Superior temporal gyrus (tissue), 1 donor: ENCODE measurements around the gene PDE3B.
A peak's percentile ranks its signal among the peaks of the same experiment; 100 is the strongest.
"Not testable (repeated sequence)": the region's sequence is repeated elsewhere in the genome, so short reads cannot be mapped to it uniquely, and the experiment has no call there.

Source experiments
- DNase-seq: peaks from one replicate; pipeline ENCODE4 v3.0.0-alpha.2; 2016; ENCODE audit errors: extremely low spot score

The PDE3B gene

DNA sequence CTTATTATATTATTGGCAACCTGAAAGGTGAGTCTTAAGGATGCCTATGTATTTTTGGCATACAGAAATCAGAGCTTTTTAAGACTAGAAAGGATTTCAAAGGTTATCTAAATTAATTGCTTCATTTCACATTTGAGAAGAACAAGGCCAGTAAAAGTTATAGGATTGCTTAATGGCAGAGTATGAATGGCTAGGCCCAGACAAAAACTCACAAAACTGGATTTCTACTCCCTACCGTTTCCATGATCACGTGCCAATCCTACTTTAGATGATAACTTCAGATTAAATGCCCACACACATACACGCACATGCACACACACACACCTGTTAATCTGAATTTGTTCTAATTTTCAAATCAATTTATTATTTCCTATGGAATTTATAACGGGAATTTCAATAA, 1.8 kb upstream of the PDE3B start:
- no peak for DNase-seq

DNA sequence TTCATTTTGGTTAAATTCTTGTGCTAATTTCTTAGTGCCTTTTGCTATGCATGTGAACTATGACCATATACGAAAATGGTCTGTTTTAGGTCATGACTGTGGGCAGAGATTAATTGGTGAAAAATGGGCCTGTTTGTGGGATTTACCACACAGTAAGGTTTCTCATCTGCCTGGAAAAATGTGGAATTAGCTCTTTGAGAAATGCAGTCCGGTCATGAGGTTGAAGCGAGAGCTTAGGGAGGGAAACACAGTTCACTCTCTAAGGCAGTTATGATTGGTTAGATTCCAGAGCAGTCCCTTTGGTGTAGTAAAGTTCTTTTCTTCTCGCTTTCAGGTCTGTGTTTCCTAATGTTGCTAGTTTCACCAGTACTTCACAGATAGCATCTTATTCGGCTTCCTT, 1.2 kb upstream of the PDE3B start:
- DNase-seq: no peak

DNA sequence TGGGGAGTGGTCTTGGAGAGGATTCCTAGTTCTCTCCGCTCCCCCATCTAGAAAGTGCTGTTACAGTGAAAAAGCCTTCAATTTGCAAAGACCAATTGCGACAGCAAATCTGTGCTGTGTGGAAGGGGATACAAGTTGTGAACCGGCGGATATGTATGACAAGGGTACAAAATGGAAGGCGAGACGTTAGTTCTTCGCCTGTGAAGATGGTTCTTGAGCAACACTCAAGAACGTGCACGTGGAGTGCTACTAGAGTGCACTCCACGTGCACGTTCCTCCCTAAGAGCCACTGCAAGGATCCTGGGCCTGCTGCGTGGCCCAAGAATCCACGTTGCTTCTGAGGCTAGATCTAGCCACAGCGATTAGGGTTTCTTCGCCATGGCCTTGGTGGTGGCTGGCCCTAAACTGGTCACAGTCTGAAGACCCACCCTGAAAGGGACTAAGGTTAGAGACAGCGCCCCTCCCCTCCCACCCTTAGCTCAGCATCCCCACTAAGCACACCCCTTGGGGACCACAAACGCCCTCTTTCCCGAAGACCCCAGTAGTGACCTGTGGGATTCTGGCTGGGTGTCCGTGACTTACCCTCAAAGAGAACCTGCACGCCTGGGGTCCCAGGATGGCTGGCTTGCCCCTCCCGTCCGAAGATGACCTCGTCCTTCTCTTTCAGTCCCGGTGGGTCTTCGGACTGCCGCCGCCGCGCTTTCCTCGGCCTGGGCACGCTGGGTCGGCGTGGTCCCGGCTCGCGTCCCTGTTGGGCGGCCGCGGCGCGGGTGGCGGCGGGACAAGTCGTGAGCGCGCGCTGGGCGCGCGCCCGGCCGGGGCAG, 519 bp upstream of the PDE3B start:
- DNase-seq: no peak

DNA sequence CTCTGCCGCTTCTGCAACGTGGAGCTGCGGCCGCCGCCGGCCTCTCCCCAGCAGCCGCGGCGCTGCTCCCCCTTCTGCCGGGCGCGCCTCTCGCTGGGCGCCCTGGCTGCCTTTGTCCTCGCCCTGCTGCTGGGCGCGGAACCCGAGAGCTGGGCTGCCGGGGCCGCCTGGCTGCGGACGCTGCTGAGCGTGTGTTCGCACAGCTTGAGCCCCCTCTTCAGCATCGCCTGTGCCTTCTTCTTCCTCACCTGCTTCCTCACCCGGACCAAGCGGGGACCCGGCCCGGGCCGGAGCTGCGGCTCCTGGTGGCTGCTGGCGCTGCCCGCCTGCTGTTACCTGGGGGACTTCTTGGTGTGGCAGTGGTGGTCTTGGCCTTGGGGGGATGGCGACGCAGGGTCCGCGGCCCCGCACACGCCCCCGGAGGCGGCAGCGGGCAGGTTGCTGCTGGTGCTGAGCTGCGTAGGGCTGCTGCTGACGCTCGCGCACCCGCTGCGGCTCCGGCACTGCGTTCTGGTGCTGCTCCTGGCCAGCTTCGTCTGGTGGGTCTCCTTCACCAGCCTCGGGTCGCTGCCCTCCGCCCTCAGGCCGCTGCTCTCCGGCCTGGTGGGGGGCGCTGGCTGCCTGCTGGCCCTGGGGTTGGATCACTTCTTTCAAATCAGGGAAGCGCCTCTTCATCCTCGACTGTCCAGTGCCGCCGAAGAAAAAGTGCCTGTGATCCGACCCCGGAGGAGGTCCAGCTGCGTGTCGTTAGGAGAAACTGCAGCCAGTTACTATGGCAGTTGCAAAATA, 816 bp downstream of the PDE3B start:
- no peak for DNase-seq

DNA sequence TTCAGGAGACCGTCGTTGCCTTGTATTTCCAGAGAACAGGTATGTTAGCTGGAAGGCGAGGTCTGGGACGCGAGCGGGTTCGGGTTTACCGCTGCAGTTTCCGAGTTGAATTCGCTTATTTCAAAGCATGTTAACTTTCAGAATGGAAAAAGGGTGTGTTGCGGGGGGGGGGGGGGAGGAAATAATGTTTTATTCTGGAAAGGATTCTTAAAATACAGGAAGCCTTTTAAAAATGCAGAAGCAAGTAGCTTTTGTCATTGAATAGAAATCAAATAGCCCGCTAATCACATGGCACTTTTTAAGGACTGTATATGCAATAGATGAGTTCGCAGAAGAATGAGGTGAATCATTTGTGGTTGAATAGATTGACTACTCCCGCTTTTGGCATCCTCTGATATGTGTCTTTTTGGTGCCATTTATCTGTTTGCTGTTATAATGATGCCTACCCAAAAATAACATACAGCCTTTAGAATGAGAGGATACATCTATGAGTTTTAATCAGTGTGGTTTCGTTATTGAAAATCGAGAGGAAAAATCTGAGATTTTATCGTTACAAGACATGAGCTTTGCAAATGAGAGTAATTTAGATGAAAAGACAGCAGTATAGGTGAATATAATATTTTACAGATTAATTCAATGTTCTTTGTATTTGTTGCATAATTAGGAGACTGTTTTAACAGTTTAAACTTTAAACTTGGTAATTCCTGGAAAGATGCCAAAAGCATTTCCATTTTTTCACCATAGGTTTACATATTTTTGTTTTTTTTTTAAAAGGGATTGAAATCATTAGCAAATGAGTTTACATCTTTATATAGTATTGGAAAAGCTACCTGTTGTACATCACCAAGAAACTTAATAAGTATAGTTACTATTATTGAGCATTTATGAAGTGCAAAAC, 1.7 kb downstream of the PDE3B start:
- peak; percentile 34 for DNase-seq

DNA sequence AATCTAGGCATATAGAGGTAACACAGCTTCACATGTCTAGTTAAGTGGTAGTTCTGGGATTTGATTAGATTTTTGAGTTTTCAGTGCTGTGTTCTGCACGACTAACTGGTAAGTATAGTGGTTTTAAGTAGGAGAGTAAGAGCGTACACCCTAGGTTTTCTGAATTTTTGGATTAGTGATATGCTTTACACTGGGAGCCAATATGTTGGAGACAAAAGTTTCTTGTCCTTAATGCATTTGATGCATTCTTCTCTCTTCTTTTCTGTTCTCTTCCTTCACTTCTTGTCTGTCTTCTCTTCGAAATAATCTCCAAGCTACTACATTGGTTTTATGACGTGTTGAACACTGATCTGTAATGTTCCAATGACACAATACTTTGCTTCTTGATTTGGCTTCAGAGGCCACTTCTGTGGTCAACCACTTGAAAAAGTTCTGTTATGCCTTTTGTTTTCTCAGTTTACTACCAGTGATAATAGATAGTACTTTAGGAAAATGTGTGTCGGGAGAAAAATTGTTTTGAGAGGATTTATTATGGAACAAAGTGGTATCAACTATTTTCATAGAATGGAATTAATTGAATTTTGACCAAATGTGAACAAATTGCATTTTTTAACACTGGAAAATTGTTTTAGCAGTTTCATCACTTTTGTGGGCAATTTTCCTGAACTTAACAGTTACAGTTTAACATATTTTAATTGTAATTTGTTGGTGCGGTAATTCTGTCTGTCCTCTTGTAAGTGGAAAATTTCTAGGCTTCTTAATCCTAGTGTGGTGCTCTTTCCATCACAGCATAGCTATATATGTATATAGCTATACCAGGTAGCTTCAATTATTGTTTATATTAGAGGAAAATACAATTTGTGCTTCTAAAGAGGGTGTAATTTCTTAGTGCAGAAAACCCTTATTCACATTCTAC, 2.6 kb downstream of the PDE3B start:
- DNase-seq: peak; percentile 53

DNA sequence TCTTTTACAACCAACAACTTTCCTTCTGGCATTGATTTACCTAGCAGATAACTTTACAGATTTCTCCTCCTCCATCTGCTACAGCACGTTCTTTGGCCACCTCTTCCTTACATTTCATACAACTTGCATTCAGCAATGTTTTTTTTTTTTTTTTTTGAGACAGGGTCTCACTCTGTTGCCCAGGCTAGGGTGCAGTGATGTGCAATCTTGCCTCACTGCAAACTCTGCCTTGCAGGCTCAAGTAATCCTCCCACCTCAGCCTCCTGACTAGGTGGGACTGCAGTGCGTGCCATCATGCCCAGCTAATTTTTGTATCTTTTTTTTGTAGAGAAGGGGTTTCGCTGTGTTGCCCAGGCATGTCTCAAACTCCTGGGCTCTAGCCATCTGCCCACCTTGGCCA, 6.5 kb downstream of the PDE3B start:
- DNase-seq: no peak

DNA sequence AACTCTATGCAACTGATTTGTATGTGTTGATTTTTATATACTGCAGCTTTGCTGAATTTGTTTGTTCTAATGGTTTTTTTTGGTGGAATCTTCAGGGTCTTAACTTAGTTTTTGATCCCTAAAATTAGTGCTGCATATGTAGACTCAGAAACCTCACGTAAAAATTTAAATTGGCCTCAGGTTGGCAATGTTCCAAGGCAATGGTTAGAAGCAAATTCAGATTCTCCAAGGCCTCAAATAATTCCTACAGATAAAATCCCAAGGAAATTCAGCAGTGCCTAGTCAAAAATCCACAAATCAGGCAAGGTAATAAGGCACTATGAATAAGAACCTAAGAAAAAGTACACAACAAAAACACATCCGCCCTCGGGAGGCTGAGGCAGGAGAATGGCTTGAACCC, 9.5 kb downstream of the PDE3B start:
- no peak for DNase-seq

DNA sequence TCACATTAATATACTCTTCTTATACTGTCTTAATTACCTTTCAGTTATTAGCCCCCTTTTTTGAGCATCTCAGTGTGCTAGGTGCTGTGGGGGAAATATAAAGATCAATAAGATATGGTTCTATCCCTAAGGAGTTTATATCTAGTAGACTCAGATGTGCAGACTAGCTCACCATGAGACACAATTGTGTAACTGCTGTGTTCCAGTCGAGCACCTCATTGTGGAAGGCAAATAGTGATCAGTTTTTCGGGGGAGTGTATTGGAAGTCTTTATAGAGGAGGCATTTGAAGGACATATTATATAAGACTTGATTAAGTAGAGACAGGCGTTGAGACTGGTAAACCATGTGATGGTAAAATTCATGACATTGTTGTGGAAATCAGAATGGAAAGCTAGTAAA, 11.8 kb downstream of the PDE3B start:
- DNase-seq: no peak

DNA sequence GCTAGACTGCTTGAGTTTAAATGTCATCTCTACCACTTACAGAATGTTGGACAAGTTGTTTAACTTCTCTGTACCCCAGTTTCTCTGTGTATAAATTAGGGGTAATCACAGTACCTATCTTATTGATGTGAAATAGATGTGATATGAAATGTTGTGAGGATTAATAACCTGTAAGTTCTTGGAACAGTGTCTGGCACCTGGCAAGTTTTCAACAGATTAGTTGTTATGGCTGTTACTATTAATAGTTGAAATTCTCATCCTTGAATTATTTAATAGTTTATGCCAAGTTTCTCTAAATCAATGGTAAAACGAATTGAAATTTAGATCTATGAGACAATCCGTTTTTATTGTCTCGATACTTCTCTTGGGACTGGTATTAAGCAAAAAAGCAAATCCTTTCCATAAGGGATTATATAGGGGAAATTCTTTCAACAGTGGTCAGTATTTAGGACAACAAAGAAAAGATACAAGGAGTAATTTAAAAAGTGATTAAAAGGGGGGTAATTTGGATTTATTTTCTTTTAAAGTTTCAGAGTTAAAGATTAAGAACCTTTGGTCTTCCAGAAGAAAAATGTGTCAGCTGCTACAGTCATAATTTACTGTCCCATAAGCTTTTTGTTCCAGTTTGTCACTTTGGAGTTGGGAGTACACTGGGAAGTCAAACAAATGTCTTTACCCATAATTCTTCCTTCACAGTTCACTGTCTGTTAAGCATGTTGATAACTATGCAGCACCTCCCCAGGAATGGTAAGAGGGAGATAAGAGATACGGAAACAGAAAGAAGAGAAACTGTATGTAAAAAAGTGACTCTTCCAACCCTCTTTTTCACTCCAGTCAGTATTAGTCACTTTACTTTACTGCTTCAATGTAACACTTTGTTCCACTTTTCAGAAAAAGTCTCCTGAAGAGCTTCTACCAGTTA, 13.2 kb downstream of the PDE3B start:
- no peak for DNase-seq

DNA sequence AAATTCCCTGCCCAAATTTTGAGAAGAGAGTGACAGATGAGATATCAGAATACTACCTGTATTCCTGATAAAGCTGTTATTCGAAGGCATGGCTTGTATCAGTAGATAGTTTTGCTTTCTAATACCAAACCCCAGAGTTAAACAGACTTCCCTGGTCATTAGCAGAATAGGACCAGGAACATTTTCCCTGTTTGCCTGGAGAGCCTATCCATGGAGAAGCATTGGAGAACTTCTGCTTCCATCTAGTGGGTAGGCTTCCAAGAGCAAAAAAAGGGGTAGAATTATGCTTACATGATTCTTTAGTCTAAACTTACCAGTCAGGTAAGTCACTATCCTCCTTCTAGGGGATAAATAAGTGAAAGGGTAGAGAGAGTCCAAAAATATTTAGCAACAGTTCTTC, 14.2 kb downstream of the PDE3B start:
- DNase-seq: no peak

DNA sequence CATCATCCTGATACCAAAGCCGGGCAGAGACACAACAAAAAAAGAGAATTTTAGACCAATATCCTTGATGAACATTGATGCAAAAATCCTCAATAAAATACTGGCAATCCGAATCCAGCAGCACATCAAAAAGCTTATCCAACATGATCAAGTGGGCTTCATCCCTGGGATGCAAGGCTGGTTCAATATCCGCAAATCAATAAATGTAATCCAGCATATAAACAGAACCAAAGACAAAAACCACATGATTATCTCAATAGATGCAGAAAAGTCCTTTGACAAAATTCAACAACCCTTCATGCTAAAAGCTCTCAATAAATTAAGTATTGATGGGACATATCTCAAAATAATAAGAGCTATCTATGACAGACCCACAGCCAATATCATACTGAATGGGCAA, 21.3 kb downstream of the PDE3B start:
- not testable (repeated sequence) for DNase-seq

DNA sequence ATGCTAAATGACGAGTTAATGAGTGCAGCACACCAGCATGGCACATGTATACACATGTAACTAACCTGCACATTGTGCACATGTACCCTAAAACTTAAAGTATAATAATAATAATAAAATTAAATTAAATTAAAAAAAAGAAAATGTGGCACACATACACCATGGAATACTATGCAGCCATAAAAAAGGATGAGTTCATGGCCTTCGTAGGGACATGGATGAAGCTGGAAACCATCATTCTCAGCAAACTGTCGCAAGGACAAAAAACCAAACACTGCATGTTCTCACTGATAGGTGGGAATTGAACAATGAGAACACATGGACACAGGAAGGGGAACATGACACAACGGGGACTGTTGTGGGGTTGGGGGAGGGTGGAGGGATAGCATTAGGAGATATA, 23.7 kb downstream of the PDE3B start:
- DNase-seq: not testable (repeated sequence)

DNA sequence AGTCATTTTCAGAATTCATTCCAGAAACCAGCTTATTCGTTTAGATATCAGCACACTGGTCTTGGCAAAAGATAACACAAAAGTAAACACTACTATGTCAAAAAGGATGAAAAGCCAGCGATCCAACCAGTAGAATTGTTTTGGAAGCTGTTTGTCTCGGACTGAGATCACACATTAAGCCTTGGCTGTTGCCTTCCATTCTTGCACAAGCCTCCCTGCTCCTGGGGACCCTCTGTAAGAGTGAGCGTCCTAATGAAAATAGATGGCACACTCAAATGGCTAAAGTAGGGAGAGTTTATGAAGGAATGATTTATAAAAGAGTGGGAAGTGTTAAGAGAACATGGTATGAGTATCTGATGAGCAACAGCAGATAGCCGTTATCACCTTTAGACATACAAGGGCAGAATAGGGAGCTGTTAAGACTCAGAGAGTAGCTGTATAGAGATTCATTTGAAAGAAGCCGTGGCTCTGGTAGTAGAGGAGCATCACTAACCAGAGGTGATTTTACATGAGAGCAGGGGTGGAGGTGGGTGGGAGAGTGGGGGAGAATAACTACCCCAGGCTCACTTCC, 25.2 kb downstream of the PDE3B start:
- no peak for DNase-seq

DNA sequence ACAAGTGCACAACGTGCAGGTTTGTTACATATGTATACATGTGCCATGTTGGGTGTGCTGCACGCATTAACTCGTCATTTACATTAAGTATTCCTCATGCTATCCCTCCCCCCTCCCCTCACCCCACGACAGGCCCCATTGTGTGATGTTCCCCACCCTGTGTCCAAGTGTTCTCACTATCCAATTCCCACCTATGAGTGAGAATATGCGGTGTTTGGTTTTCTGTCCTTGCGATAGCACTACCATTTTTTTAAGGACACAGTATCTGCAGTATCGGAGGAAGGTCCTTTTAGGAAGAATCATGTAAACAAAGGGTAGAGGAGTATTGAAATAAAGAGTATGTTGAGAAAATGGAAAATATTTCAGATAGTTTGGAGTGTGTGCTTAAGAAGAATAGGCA, 25.9 kb downstream of the PDE3B start:
- no peak for DNase-seq

DNA sequence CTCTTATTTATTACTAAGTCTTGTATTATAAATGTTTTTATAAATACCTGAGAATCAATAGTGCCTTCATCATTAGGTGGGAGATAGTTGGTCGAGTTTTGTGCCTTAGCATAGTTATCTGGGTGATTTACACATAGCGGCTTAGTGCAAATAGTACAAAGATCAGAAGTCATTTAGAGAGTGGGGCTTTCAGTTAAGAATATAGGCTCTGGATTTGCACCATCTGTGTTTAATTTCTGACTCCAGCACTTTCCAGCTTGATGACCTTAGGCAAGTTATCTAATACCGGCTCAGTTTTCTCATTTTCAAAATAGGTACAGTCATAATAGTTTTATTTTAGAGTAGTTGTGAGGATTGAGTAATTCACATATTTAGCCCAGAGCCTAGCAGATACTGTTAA, 26.4 kb downstream of the PDE3B start:
- no peak for DNase-seq

DNA sequence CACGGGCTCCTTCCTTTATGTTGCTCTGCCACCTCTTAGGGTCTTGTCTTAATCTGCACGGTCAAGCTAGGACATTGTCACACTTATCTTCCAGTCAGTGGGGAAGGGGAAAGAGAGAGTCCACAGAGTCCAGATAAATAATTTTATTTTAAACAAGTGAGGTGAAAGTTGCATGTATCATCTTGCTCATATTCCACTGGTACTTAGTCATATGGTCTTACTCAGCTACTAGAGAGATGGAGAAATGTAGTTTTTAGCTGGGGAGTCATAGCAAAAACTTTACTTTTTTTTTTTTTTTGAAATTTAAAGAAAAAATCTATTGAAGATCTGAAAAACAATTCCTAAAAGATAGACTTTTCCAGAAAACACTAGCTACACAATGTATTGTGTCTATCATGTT, 29.0 kb downstream of the PDE3B start:
- DNase-seq: no peak

DNA sequence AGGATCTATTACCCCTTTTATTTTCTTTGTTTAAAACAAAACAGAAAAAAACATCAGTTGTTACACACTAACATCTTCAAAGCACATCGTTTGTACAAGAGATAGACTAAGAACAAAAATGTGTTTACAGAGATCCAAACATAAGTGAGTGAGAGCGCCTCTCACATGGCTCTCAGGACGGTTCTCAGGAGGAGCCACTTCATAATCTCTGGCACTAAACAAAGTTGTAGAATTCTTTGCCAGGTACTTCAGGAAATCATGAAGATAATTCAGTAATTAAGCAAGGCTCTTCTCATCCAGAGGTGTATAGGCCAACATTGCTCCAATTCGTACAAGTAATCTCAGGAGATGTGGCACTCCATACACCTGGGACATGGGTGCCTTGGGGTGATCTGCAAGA, 29.8 kb downstream of the PDE3B start:
- DNase-seq: no peak

DNA sequence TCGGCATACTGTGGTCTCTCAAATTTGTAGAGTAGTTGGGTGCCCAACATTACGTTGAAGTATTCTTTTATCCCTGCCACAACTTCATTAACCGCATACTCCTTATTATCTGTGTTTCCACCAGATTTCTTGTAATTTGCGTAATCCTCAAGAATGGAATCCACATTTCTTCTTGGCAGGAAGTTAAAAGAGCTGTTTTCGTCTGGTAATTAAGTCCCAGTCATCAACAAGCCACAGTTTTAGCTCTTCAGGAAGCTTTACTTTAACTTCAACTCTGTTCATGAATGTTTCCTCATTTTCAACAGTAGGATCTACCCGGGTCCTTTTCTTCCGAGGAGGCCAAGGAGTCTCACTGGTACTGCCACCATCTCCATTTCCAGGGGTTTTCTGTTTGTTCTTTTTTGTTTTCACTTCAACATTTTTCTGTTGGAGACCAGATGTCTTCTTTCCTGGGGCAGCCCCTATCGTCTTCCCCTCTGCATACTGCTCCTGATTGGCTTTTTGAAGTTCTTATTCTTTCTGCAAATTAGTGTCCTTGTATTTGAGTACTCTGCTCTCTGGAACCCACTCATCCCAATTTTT, 30.3 kb downstream of the PDE3B start:
- DNase-seq: no peak
